HEK293 (cell line): ENCODE measurements around the gene F2R.

ENCODE experiments used
- CTCF ChIA-PET: fragments of 350-600 bp; formaldehyde crosslinking; extraction: SDS; loops from one replicate; lab custom pipeline; 2021; ENCODE audit warnings: antibody characterized with exemption; lab: Yijun Ruan, JAX
- POLR2A ChIA-PET: fragments of 300-600 bp; formaldehyde crosslinking; extraction: SDS; loops from one replicate; lab custom pipeline; 2020; ENCODE audit warnings: antibody characterized with exemption, inconsistent platforms; lab: Yijun Ruan, JAX
- H3K27ac ChIP-seq: fragments of 200-500 bp; sonication (Bioruptor generic); 2 replicates; pipeline ENCODE4 v1.5.1; 2014; ENCODE audit warnings: low read depth, low read length, control low read depth, inconsistent platforms; ENCODE audit errors: extremely low read depth
- H3K36me3 ChIP-seq, 2 experiments: fragments of 200-500 bp in 1 of 2; sonication (Bioruptor generic) in 1 of 2; 1 replicate in 1 of 2; 2 replicates in 1 of 2; pipeline ENCODE4 v1.5.1; 2014 to 2017; ENCODE audit warnings: inconsistent platforms in 2 of 2, low read length in 2 of 2; ENCODE audit not compliant: control insufficient read depth in 2 of 2, insufficient read depth in 1 of 2
- H3K4me1 ChIP-seq: fragments of 200-500 bp; sonication (Bioruptor generic); 2 replicates; pipeline ENCODE4 v1.5.1; 2014; ENCODE audit warnings: mild to moderate bottlenecking, low read length, inconsistent platforms; ENCODE audit not compliant: control insufficient read depth, insufficient read depth
- H3K4me3 ChIP-seq: 2 replicates; pipeline ENCODE4 v1.5.1; 2011; ENCODE audit warnings: low read depth, mild to moderate bottlenecking, control low read depth, low read length, moderate library complexity
- H3K9me3 ChIP-seq: fragments of 200-500 bp; sonication (Bioruptor generic); 2 replicates; pipeline ENCODE4 v1.5.1; 2014; ENCODE audit warnings: low read depth, low read length, inconsistent platforms; ENCODE audit not compliant: control insufficient read depth, insufficient read depth
- ELK4 ChIP-seq: IDR thresholded peaks from 2 replicates; pipeline ENCODE4 v1.6.1; 2011; ENCODE audit warnings: mild to moderate bottlenecking, low read depth, low read length, borderline replicate concordance
- HIC1 ChIP-seq: fragments of 450-650 bp; formaldehyde crosslinking; IDR thresholded peaks from 2 replicates; pipeline ENCODE4 v1.5.1; 2016; ENCODE audit warnings: missing biosample characterization, missing genetic modification characterization
- HOXD13 ChIP-seq: sonication (generic); formaldehyde crosslinking; IDR thresholded peaks from 2 replicates; pipeline ENCODE4 v1.8.0; 2022; ENCODE audit warnings: missing genetic modification reagents, borderline replicate concordance
- KLF10 ChIP-seq: fragments of 450-650 bp; IDR thresholded peaks from 2 replicates; pipeline ENCODE4 v1.5.1; 2018; ENCODE audit warnings: missing biosample characterization, mild to moderate bottlenecking, missing genetic modification characterization
- KLF17 ChIP-seq: fragments of 450-650 bp; formaldehyde crosslinking; IDR thresholded peaks from 2 replicates; pipeline ENCODE4 v1.5.1; 2016; ENCODE audit warnings: missing biosample characterization, missing genetic modification characterization
- PBX3 ChIP-seq: sonication (generic); formaldehyde crosslinking; IDR thresholded peaks from 2 replicates; pipeline ENCODE4 v1.8.1; 2022; ENCODE audit warnings: mild to moderate bottlenecking, moderate library complexity, missing genetic modification reagents
- PRDM2 ChIP-seq: fragments of 450-650 bp; formaldehyde crosslinking; IDR thresholded peaks from 2 replicates; pipeline ENCODE4 v1.5.1; 2016; ENCODE audit warnings: missing biosample characterization, missing genetic modification characterization, borderline replicate concordance
- ZBTB21 ChIP-seq: fragments of 450-650 bp; formaldehyde crosslinking; IDR thresholded peaks from 2 replicates; pipeline ENCODE4 v1.5.1; 2017; ENCODE audit warnings: missing biosample characterization, missing genetic modification characterization
- ZNF112 ChIP-seq: fragments of 450-650 bp; formaldehyde crosslinking; IDR thresholded peaks from 2 replicates; pipeline ENCODE4 v1.5.0; 2017; ENCODE audit warnings: missing biosample characterization, missing genetic modification characterization
- ZNF114 ChIP-seq: fragments of 450-650 bp; formaldehyde crosslinking; IDR thresholded peaks from 2 replicates; pipeline ENCODE4 v1.5.0; 2017; ENCODE audit warnings: missing biosample characterization, missing genetic modification characterization
- ZNF362 ChIP-seq: fragments of 450-650 bp; formaldehyde crosslinking; IDR thresholded peaks from 2 replicates; pipeline ENCODE4 v1.5.1; 2016; ENCODE audit warnings: missing biosample characterization, missing genetic modification characterization
- ZNF549 ChIP-seq: fragments of 450-650 bp; IDR thresholded peaks from 2 replicates; pipeline ENCODE4 v1.5.1; 2018; ENCODE audit warnings: missing biosample characterization, missing genetic modification characterization, mild to moderate bottlenecking, inconsistent platforms, moderate library complexity
- ZNF558 ChIP-seq: fragments of 450-650 bp; formaldehyde crosslinking; IDR thresholded peaks from 2 replicates; pipeline ENCODE4 v1.5.1; 2016; ENCODE audit warnings: missing biosample characterization, missing genetic modification characterization
- ZNF747 ChIP-seq: fragments of 450-650 bp; formaldehyde crosslinking; IDR thresholded peaks from 2 replicates; pipeline ENCODE4 v1.5.1; 2016; ENCODE audit warnings: missing biosample characterization, missing genetic modification characterization

F2R gene

GRCh38 chr5:76695346-76695745 lies 20.6 kb upstream of the F2R start:
- H3K9me3 ChIP-seq = no peaks in the 10 kb centered on the region
- H3K4me1 ChIP-seq = peaks cover 5% of the 10 kb centered on the region; the same call in 1 of the 2 replicates
- no peak overlapping the region for H3K4me3 ChIP-seq
- no peak overlapping the region for H3K27ac ChIP-seq
- CTCF ChIA-PET = interaction anchor here (0.6 kb wide), 1 partner anchor 17 kb away, joined by 4 read pairs; no protein-coding TSS in a partner anchor
- POLR2A ChIA-PET = interaction anchor here (0.6 kb wide), 1 partner anchor 15 kb away, joined by 3 read pairs; no protein-coding TSS in a partner anchor
- TF ChIP-seq ZBTB21 (tag by site-specific recombination) = no peak
- no peak for TF ChIP-seq ZNF362 (tag by site-specific recombination)
- no peak for TF ChIP-seq PRDM2 (tag by site-specific recombination)
- TF ChIP-seq PBX3 (CRISPR knock-in tag) = no peak
- TF ChIP-seq KLF17 = no peak
- no peak for TF ChIP-seq HOXD13 (CRISPR knock-in tag)
- no peak for TF ChIP-seq ELK4
- TF ChIP-seq KLF10 (tag by site-specific recombination) = no peak
- TF ChIP-seq HIC1 = no peak
- no peak for TF ChIP-seq ZNF114 (tag by site-specific recombination)
- no peak for TF ChIP-seq ZNF112 (tag by site-specific recombination)
- TF ChIP-seq ZNF549 (tag by site-specific recombination) = no peak
- TF ChIP-seq ZNF558 (tag by site-specific recombination) = no peak
- no peak for TF ChIP-seq ZNF747 (tag by site-specific recombination)
- no peaks in the 10 kb centered on the region for H3K36me3 ChIP-seq
